ENCODE data around the gene TBX21.

The TBX21 gene

GRCh38 chr17:47704736-47705135 is 28.3 kb upstream of the TBX21 start:
- no peak for DNase-seq (ENCODE audit: low read depth)
- H3K4me3 ChIP-seq (ENCODE audit: low read length), result no peak overlapping the region
- TF ChIP-seq CTCF (conservative IDR thresholded peaks at IDR 0.05; ENCODE audit: low read length), result no peak

- TF ChIP-seq CTCF (conservative IDR thresholded peaks at IDR 0.05; ENCODE audit: low read length), result no peak
- no peak for DNase-seq (ENCODE audit: low read depth)
- H3K4me3 ChIP-seq (ENCODE audit: low read length), result no peak overlapping the region
Observed at GRCh38 chr17:47705536-47706530, 27.2 kb upstream of the TBX21 start.

GRCh38 chr17:47707056-47707804 is 25.8 kb upstream of the TBX21 start:
- peak; percentile 6 for DNase-seq (ENCODE audit: low read depth)
- H3K4me3 ChIP-seq (ENCODE audit: low read length), result no peak overlapping the region
- no peak for TF ChIP-seq CTCF (conservative IDR thresholded peaks at IDR 0.05; ENCODE audit: low read length)

- no peak for TF ChIP-seq CTCF (conservative IDR thresholded peaks at IDR 0.05; ENCODE audit: low read length)
- no peak for DNase-seq (ENCODE audit: low read depth)
- H3K4me3 ChIP-seq (ENCODE audit: low read length), result no peak overlapping the region
Observed at GRCh38 chr17:47707884-47708283, 25.2 kb upstream of the TBX21 start.

- DNase-seq (ENCODE audit: low read depth), result no peak
- no peak overlapping the region for H3K4me3 ChIP-seq (ENCODE audit: low read length)
- TF ChIP-seq CTCF (conservative IDR thresholded peaks at IDR 0.05; ENCODE audit: low read length), result no peak
Observed at GRCh38 chr17:47708312-47708863, 24.6 kb upstream of the TBX21 start.

GRCh38 chr17:47708864-47709541 is 24.0 kb upstream of the TBX21 start:
- no peak for DNase-seq (ENCODE audit: low read depth)
- no peak for TF ChIP-seq CTCF (conservative IDR thresholded peaks at IDR 0.05; ENCODE audit: low read length)

More at GRCh38 chr17:47708864-47709541, 24.0 kb upstream of the TBX21 start:
- H3K4me3 ChIP-seq (ENCODE audit: low read length), result no peak overlapping the region

Data from AG10803 (cell line).